HCT116 (cell line): ENCODE results near the gene FBXW8.

ENCODE experiments used
- CTCF ChIP-seq, 3 experiments: fragments of 200-600 bp in 1 of 3; sonication (generic) in 1 of 3; IDR thresholded peaks in 2 of 3; conservative IDR thresholded peaks in 1 of 3; 2 replicates each; pipeline ENCODE4 v1.5.1; 2012 to 2017; ENCODE audit warnings: low read depth in 2 of 3, low read length in 2 of 3, antibody characterized with exemption in 1 of 3, borderline replicate concordance in 1 of 3, control low read depth in 1 of 3, mild to moderate bottlenecking in 1 of 3, mixed read lengths in 1 of 3, mixed run types in 1 of 3, moderate library complexity in 1 of 3; ENCODE audit not compliant: insufficient read depth in 1 of 3
- ZNF274 ChIP-seq: fragments of 200-500 bp; sonication (Bioruptor generic); IDR thresholded peaks from 2 replicates; pipeline ENCODE4 v1.6.1; 2014; ENCODE audit warnings: mild to moderate bottlenecking, low read depth, low read length, inconsistent platforms

DNA sequence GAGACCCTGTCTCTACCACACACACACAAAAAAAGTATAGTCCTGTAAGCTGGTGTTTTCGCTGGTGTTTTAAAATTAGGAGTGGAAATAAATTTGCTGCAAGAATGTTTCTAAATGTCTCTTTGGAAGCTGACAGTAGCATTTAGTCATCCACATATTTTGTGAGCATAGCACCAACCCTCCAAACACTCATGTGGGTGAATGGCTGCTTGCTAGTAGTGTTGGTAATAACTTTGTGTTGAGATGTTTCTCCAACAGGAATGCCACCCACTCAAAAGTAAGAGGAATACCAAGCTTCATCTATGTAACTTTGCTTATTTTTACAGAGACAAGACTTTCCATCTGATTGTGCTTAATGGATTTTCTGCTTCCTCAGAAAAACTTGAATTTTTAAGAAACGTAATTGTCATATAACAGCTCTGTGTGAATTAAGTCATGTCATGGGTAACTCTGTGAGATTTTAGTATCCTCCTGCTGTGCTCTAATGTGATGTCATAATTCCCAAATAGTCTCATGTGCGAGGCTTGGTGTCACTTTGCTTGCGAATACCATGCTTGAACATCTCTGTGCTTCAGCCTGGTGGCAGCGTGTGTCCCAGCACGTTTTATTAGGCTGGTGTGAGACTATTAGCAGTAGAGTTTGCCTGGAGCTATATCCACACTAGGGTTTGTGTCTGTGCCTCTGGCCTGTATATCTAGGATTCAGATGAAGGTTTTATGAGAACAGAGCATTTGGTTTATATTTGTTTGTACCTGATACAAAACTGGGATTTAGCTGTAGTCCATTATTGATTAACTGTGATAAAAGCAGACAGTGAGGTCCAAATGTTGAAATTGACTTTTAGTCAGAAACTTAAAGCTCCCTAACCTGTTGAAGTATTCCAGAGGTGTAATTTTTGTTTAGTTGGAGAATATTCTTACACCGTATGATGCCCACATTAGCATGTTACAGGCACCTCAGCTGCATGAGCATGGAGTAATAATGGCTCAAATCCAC is 80.5 kb downstream of the FBXW8 start:
- TF ChIP-seq ZNF274, result no peak
- TF ChIP-seq CTCF (IDR thresholded peaks at IDR 0.05 in 2 of 3, conservative IDR thresholded peaks at IDR 0.05 in 1 of 3; ENCODE audit: borderline replicate concordance in 1 of 3, insufficient read depth in 1 of 3, low read depth in 2 of 3, low read length in 2 of 3), result no peak
